Activated T-cell treated with anti-CD3 and anti-CD28 coated beads for 24 hours (primary cell): ENCODE data around the gene RHOC.
"Not testable (repeated sequence)": the region's sequence is repeated elsewhere in the genome, so short reads cannot be mapped to it uniquely, and the experiment has no call there.

ENCODE experiments used
- DNase-seq: peaks from one replicate; pipeline ENCODE4 v3.0.0-alpha.2; 2020; ENCODE audit warnings: low read depth

Gene RHOC

DNA sequence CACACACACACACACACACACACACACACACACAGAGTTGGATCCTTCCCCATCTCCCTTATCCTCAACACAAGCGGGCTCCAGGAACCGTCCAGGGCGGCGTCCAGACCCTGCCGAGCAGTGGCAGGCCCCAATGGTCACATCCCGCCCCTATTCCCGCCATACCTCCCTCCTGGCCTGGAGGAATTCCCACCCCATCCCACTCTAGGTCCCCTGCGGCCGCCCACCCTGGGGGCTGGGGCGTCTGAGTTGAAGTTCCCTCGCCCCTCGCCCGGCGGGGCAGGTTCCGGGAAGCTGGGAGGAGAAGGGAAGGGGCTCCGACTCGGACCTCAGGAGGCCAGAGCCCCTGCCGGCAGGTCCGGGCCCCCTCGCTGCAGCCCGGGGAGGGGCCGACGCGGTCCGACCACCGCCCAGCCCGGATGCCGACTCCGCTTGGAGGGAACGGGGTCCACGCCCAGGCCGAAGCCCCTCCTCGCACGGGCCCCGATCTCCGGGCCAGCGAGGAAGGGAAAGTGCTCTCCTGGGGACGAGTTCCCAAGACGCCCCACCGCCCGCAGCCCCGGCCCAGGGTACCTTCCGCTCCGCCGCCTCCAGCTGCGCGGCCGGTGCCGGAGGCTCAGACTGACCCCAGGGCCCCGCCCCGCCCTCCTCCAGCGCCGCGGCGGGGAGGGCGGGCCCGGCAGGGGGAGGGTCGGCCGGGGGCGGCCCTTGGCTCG is at the start of gene RHOC:
Gene RHOC, minus strand, starts transcription at position 623 of the 716 bp plus-strand sequence. CDS start 3,328 bp downstream, outside the sequence.
- no peak for DNase-seq

DNA sequence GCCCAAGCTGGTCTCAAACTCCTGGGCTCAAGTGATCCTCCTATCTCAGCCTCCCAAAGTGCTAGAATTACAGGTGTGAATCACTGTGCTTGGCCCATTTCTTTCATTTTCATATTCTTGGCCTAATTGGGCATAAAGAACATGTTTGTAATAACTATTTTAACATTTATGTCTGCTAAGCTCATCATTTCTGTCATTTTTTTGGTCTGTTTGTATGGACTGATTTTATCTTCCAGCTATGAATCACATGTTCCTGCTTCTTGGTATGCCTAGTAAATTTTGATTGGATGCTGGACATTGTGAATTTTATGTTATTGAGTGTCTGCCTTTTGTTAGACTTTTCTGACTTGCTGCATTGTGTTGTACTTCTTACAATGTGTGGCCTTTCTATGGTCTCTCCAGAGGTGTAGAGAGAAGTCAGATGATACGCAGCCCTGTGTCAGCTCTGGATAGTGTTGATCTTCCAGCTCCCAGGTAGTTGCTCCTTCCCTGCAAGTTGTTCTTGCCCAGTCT is 47.2 kb upstream of the RHOC start:
- DNase-seq: no peak

DNA sequence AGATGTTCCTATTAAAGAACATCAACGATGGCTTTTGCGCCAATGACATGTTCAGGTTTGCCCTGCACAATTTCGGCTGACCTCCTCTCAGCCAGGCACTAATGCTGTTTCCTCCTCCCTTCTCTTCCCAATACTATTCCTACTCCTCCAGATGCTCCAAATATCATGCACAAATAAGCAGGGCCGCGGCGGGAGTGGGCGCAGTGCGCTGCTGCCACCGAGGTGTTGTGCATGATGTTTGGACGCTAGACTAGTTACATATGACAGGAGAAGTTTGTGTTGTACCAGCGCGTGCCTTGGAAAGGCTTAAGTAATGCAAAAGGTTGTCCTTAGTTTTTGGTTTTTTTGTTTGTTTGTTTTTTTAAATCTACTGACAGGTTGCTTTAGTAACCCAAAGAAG is 41.5 kb upstream of the RHOC start:
- DNase-seq: no peak

DNA sequence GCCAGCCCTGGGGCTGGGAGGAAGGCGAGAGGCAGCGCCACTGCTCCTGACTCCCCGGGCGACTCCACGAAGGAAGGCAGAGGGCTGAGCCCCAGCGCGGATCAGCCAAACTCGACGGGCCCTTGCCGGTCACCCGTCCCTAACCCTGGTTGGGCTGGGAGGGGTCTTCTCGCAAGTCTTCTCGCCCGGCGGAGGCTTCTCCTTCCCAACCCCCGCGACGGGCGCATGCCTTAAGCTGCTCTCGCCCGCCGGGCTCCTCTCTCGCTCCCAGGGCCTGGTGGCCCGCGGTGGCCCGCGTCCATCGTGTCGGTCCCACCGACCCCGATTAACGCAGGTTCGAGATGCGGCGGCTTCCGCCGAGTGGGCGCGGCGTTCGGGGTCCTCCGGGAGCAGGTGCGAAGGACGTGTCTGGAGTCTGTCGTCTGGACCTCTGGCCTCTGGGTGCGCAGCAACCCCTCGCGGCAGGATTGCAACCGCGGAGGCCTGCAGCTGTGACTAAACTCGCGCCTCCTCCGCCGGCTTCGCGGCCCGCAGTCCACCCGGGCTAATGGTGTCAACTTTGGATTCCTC is 37.2 kb upstream of the RHOC start:
- no peak for DNase-seq

DNA sequence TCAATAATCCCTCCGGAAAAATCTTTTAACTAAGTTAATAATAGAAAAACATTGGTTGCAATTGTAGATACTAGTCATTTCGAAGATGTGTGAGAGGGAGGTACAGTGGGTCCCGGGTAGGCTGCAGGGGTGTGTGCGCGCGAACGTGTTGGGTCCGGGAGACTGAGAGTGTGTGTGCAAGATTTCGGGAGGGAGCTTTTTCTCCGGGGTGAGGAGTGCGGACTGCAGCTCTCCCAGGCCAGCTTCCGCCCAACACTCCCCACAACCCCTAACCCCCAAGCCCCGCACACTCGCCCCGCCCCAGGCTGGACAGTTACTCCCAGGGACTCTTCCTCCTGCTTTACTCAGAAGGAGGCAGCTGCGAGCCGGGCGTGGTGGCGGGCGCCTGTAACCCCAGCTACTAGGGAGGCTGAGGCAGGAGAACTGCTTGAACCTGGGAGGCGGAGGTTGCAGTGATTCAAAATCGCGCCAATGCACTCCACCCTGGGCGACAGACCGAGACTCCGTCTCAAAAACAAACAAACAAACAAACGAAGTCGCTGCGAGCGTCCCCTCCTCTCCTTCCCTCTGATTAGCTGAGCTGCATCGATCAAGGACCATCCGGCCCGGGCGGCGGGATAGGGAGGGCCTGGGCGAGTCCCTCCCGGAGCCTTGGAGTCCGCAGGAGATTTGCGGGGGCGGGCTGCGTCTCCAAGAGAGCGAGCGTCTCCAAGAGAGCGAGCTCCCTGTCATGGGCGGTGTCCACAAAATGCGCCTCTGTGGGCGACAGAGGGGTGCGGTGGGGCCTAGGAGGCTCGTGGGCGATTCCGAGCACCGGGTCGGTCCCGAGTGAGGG is 36.5 kb upstream of the RHOC start:
- no peak for DNase-seq

DNA sequence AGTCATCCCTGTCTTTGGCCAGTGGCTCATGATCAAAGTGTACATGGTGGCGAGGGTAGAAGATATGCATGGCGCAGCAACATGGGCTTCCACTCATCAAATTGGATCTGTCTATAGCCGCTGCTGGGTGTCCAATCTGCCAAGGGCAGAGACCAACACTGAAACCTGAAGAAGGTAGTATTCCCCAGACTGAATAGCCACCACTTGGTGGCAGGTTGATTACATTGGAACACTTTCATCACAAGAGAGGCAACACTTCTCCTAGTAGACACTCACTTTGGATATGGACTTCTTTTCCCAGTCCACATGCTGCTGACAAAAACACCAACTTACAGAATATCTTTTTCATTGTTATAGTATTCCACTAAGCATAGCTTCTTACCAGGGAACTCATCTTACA is 30.6 kb upstream of the RHOC start:
- no peak for DNase-seq

DNA sequence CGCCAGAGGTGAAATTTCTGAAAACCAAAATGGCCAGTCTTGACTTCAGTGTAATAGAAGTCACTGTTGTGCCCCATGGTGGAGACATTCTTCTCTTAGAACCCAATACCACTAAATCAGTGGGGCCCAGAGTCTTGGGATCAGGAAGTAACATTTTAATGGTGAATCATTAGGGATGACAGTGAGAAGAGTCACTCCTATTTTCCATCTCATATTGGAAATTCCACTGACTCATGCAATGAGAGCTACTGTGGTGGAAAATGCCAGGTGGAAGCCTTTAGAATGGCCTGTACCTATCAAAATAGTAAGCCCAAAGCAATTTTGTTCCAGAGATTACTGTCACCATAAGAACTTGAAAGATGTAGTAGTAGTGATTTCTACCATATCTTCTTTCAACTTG is 28.8 kb upstream of the RHOC start:
- DNase-seq: no peak

DNA sequence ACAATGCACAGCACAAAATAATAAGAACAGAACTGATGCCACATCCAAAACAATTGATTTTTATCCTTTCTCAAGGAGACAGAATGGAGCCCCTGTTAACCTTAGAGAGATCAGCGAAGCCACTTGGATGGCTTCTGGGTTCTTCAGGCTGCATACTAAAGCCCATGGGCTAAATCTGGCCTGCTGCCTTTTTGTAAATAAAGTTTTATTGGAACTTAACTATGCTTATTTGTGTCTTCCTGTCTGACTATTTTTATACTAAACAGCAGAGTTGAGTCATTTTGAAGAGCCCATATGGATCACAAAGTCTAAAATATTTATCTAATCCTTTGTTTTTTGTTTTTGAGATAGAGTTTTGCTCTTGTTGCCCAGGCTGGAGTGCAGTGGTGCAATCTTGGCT is 24.5 kb upstream of the RHOC start:
- DNase-seq: no peak

DNA sequence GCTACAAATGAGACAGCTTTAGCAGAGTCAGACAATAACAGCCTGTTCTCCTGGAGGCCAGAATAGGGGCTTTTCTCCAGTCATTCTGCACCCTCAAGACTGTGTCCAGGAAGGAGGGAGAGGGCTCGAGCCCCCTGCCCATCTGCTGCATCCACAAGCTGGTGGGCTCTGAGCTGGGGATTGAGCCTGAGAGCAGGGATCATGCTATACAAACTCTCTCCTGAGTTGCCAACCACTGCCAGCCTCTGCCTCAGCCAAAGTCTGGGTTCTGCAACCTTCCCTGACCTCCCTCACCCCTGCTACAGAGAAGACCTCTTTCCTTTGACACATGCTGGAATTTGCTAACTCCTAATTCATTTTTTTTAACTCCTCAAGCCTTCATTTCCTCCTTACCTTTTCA is 23.0 kb upstream of the RHOC start:
- DNase-seq: no peak

DNA sequence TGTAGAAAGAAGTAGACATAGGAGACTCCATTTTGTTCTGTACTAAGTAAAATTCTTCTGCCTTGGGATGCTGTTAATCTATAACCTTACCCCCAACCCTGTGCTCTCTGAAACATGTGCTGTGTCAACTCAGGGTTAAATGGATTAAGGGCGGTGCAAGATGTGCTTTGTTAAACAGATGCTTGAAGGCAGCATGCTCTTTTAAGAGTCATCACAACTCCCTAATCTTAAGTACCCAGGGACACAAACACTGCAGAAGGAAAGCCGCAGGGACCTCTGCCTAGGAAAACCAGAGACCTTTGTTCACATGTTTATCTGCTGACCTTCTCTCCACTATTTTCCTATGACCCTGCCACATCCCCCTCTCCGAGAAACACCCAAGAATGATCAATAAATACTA is 22.1 kb upstream of the RHOC start:
- not testable (repeated sequence) for DNase-seq

DNA sequence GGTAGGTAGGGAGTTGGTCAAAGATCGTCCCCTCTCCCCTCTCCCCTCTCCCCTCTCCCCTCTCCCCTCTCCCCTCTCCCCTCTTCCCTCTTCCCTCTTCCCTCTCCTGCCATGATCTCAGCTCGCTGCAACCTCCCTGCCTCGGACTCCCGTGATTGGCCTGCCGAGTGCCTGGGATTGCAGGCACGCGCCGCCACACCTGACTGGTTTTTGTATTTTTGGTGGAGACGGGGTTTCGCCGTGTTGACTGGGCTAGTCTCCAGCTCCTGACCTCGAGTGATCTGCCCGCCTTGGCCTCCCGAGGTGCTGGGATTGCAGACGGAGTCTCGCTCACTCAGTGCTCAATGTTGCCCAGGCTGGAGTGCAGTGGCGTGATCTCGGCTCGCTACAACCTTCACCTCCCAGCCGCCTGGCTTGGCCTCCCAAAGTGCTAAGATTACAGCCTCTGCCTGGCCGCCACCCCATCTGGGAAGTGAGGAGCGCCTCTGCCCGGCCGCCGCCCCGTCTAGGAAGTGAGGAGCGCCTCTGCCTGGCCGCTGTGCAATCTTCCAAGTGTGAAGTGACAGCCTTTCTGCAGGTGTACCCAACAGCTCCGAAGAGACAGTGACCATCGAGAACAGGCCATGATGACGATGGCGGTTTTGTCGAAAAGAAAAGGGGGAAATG is 21.5 kb upstream of the RHOC start:
- DNase-seq: not testable (repeated sequence)

DNA sequence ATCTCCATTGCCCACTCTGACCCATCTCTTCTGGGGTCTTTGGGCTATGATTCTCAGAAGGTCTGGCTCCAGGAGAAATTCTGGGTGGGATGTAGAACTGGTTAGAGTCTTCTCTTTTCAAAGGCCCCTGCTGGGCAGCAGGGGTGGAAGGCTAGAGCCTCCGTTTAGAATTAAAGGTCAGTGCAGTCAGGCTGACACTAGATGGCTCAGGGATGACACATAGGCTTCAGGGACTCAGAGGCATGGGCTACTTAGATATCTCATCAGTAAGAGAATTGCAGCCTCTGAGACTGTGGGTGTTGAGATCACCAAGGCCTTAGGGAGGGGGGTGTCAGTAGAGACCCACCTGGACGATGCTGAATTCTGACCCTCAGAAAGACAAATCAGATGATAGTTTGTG is 20.8 kb upstream of the RHOC start:
- DNase-seq: no peak

DNA sequence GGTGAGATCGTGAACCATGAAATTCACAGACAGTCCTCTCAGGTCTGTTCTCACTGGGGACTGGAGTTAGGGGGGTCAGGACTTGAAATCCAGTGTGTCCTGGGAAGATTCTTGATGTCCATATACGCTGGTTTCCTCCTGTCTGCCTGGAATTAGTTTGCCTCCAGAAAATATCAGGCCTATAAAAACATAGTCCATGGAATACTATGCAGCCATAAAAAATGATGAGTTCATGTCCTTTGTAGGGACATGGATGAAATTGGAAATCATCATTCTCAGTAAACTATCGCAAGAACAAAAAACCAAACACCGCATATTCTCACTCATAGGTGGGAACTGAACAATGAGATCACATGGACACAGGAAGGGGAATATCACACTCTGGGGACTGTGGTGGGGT is 17.3 kb upstream of the RHOC start:
- not testable (repeated sequence) for DNase-seq

DNA sequence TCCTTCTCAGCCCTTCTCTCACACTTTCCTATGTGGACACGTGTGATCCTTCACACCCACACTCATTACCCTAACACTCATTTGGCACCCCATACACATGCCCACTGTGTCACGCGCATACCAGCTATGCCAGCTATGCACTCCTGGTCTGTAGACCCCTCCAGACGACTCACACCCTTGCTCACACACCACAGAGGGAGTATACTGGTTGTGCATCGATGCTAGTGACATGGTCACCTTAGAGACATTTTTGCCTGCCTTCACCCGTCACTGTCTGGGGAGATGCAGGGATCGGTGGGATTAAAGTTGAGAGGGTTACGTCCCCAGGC is 16.5 kb upstream of the RHOC start:
- no peak for DNase-seq

DNA sequence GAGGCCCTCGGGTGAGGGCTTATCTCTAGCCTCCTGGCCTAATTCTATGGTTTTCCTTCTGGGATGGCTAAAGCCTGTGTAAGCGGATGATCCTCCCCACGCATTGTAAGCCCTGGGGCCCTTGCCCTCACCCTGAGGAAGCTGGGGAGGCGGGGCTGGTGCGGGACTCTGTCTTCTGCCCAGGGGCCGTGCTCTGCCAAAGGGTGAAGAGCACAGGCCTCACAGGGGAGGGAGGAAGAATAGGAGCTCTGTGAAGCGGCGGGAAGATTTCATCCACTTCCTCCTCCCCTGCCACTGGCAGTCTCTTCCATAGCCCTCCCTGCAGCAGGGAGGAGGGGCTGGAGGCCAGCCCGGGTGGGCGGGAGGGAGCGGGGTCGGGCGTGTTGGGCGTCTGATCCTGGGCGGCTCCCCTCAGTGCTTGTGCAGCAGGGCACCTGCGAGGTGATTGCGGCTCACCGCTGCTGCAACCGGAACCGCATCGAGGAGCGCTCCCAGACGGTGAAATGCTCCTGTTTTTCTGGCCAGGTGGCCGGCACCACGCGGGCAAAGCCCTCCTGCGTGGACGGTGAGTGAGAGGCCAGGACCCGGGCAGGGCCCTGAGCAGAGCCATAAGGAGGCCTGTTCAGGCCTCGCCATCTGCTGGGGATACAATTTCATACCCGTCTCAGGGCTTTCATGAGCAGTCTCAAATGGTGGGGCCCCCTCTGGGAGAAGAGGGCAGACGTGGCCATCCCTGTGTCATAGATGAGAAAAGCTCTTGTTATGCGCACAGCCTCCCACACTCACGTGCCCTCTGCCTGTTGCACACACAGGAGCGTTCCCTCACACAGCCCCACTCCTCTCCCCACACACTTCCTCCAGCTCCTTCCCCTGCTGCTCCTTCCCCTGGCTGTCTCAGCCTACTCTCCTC is 15.9 kb upstream of the RHOC start:
- DNase-seq: no peak

DNA sequence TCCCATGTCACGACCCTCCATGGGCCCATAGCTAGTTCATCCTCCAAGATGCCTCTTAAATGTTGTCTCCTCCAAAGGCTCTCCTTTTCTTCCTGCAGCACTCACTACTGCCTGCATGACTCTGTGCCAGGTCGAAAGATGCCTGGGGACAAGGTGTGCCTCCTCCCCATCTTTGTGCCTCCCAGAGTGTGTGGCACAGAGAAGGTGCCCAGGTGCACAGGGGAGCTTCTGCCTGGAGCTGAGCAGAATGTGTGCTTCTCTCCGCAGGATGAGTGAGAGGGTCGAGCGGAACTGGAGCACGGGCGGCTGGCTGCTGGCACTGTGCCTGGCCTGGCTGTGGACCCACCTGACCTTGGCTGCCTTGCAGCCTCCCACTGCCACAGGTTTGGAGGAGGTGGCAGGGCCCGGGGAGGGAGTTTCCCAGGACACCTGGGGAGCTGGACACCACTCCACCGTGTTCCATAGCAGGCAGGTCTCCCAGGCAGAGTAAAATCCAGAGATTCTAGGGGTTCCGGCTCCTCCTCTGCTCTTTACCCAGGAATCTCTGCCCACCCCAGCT is 15.1 kb upstream of the RHOC start:
- DNase-seq: no peak

DNA sequence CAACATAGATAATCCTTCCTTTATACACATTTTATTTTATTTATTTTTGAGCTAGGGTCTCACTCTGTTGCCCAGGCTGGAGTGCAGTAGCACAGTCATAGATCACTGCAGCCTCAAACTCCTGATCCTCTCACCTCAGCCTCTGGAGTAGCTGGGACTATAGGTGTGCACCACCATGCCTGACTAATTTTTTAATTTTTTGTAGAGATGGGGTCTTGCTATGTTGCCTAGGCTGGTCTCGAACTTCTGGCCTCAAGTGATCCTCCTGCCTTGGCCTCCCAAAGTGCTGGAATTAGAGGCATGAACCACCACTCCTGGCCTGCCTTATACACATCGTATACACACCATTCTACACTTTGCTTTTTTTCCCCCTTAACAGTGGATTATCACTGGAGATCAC is 14.4 kb upstream of the RHOC start:
- not testable (repeated sequence) for DNase-seq

DNA sequence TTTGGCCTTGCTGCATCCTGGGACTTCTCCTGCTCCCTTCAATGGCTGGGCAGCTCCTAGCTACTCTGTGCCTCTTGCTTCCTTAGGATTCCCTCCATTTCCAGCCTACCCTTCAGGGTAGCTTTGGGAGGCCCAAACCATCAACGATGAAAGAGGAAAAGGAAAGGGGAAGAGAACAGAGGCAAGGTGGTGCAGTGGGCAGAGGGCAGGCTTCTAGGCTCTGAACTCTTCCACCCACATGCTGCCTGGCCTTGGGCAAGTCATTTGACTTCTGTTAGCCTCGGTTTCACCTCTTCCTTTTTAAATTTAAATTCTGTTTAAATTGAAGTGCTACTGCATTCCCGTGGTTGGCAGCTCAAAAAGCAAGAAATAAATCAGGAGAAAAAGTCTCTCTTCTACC is 13.9 kb upstream of the RHOC start:
- DNase-seq: no peak

DNA sequence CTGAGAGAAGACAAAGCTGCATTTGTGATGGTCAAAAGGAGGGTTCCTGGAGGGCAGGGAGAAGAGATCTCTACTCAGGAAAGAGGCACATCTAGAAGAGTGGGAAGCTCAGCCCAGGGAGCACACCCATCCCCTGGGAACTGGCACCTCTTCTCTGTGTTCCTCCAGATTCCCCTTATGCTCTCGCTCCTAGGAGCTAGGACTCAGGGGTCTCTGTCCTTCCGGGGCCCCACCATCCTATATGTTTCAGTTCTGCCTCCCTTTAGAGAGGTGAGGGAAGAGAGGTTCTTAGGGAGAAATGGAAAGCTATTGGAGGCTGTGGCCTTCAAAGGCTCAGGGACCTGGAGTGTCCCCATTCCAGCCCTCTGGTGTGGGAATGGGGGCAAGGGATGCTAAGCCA is 12.8 kb upstream of the RHOC start:
- no peak for DNase-seq

DNA sequence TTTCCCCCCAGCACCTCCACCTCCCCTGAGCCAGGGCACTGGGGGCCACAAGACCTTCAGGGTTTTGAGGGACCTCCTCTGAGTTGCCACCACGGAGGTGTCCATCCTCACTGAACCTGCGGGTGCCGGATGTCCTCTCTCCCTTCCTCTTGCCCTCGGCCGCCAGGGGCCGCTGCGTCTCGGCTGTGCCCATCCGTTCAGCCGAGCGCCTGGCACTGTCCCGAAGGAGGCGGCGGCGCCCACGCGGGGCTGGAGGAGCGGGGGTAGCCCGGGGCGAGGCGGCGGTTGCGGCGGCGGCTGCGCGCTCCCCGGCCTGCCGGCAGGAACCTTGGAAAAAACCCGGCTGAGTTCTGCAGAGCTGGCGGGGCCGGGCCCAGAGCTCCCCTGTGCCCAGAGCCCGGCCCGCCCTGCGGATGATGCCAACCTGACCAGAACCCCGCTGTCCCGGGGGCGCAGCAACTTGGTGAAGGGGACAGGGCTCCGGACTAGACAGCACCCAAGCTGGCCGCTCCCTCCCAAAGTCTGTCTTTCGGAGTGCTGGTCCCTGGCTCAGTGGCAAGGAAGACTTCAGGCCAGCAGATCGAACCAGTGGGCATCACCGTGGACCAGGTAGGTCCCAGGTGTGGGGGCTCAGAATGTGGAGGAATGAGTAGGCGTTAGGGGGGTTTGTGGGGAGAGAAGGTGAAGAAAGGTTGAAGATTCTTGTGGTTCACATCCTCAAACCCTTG is 11.9 kb upstream of the RHOC start:
- DNase-seq: peak; percentile 64
